ENCODE measurements around the gene C6orf136. TPM values are rescaled to one million over a fixed set of nuclear protein-coding genes. Genes with fewer than 3 reads are reported as not detected.

C6orf136 gene
- polyA plus RNA-seq, 1 donor (not counting 4 experiments of a cell fraction or from before 2014, with no cell fraction given), result 7.8 TPM

GRCh38 chr6:30641048-30641447, 5.9 kb upstream of the C6orf136 start:
- DNase-seq (ENCODE audit: low read depth, low spot score) (no peak), FAIRE-seq (no peak)
- Histone ChIP-seq H2AFZ (ENCODE audit: control insufficient read depth, low read length) (no peak overlapping the region), H4K20me1 (ENCODE audit: control insufficient read depth, extremely low read depth, insufficient read depth, low read length) (no peaks in the 10 kb centered on the region), H3K9ac (ENCODE audit: control insufficient read depth, extremely low read depth, insufficient read depth, low read length) (no peak overlapping the region), H3K27ac (ENCODE audit: control insufficient read depth, insufficient read depth, low read length) (no peak overlapping the region), H3K4me2 (ENCODE audit: control insufficient read depth, extremely low read depth, insufficient read depth, low read depth, low read length) (no peak overlapping the region), H3K9me3 (ENCODE audit: control insufficient read depth, low read depth, low read length) (no peaks in the 10 kb centered on the region), H3K4me3 (ENCODE audit: control insufficient read depth in 2 of 3, extremely low read depth in 1 of 3, insufficient read depth in 2 of 3, low read depth in 1 of 3, low read length in 3 of 3) (no peak overlapping the region), H3K36me3 (ENCODE audit: control insufficient read depth in 2 of 2, extremely low read depth in 1 of 2, insufficient read depth in 2 of 2, low read length in 2 of 2) (peaks cover 13 to 21% of the 10 kb centered on the region in 2 experiments), H3K4me1 (ENCODE audit: control insufficient read depth, extremely low read depth, insufficient read depth, low read length) (no peaks in the 10 kb centered on the region), H3K9me1 (ENCODE audit: control insufficient read depth, extremely low read depth, insufficient read depth, low read length) (peaks cover 2% of the 10 kb centered on the region), H3K79me2 (ENCODE audit: control insufficient read depth, insufficient read depth, low read length) (no peaks in the 10 kb centered on the region), H3K27me3 (ENCODE audit: control insufficient read depth, extremely low read depth, insufficient read depth, low read length) (no peaks in the 10 kb centered on the region)
- no peak for TF ChIP-seq CTCF (optimal IDR thresholded peaks at IDR 0.05 in 1 of 3, IDR thresholded peaks at IDR 0.05 in 1 of 3, conservative IDR thresholded peaks at IDR 0.05 in 1 of 3; ENCODE audit: extremely low read depth in 1 of 3, insufficient read depth in 2 of 3, low read length in 3 of 3)
- no peak for TF ChIP-seq EZH2 (IDR thresholded peaks at IDR 0.05; ENCODE audit: low read length)
- dilution Hi-C loops (cut with MboI; ENCODE audit: extremely low pct_ligation_motif_present, low sequenced_read_pairs), result no loop called here

GRCh38 chr6:30643656-30644055, 3.3 kb upstream of the C6orf136 start:
- no peak for DNase-seq (ENCODE audit: low read depth, low spot score)
- H3K9me3 ChIP-seq (ENCODE audit: control insufficient read depth, low read depth, low read length), result no peaks in the 10 kb centered on the region
- H3K36me3 ChIP-seq (ENCODE audit: control insufficient read depth in 2 of 2, extremely low read depth in 1 of 2, insufficient read depth in 2 of 2, low read length in 2 of 2), result peaks cover 13 to 21% of the 10 kb centered on the region in 2 experiments
- dilution Hi-C loops (cut with MboI; ENCODE audit: extremely low pct_ligation_motif_present, low sequenced_read_pairs), result no loop called here
- no peak overlapping the region for H3K27ac ChIP-seq (ENCODE audit: control insufficient read depth, insufficient read depth, low read length)
- H3K9me1 ChIP-seq (ENCODE audit: control insufficient read depth, extremely low read depth, insufficient read depth, low read length), result peaks cover 2% of the 10 kb centered on the region
- no peak overlapping the region for H3K4me3 ChIP-seq (ENCODE audit: control insufficient read depth in 2 of 3, extremely low read depth in 1 of 3, insufficient read depth in 2 of 3, low read depth in 1 of 3, low read length in 3 of 3)
- H3K9ac ChIP-seq (ENCODE audit: control insufficient read depth, extremely low read depth, insufficient read depth, low read length), result no peak overlapping the region
- peaks cover 12% of the 10 kb centered on the region for H3K4me1 ChIP-seq (ENCODE audit: control insufficient read depth, extremely low read depth, insufficient read depth, low read length)
- no peak overlapping the region for H2AFZ ChIP-seq (ENCODE audit: control insufficient read depth, low read length)
- TF ChIP-seq CTCF (optimal IDR thresholded peaks at IDR 0.05 in 1 of 3, IDR thresholded peaks at IDR 0.05 in 1 of 3, conservative IDR thresholded peaks at IDR 0.05 in 1 of 3; ENCODE audit: extremely low read depth in 1 of 3, insufficient read depth in 2 of 3, low read length in 3 of 3) (no peak), EZH2 (IDR thresholded peaks at IDR 0.05; ENCODE audit: low read length) (no peak)
- no peaks in the 10 kb centered on the region for H4K20me1 ChIP-seq (ENCODE audit: control insufficient read depth, extremely low read depth, insufficient read depth, low read length)
- no peaks in the 10 kb centered on the region for H3K27me3 ChIP-seq (ENCODE audit: control insufficient read depth, extremely low read depth, insufficient read depth, low read length)
- peaks cover 12% of the 10 kb centered on the region for H3K79me2 ChIP-seq (ENCODE audit: control insufficient read depth, insufficient read depth, low read length)
- no peak for FAIRE-seq
- no peak overlapping the region for H3K4me2 ChIP-seq (ENCODE audit: control insufficient read depth, extremely low read depth, insufficient read depth, low read depth, low read length)

Measured in keratinocyte (primary cell).